ENCODE data around the gene EGFR. TPM values are rescaled to one million over a fixed set of nuclear protein-coding genes. Genes with fewer than 3 reads are reported as not detected.

Gene EGFR
- total RNA-seq, 1 experiment from 2014 or later: 50.0 TPM

- Histone ChIP-seq H3K4me1 (ENCODE audit: insufficient read depth, low read length) (no peaks in the 10 kb centered on the region), H3K9me2 (replicated peaks; ENCODE audit: low read length) (no peaks in the 10 kb centered on the region), H3K9me3 (ENCODE audit: low read length) (no peaks in the 10 kb centered on the region), H3F3A (ENCODE audit: low read length, unreplicated experiment) (no peaks in the 10 kb centered on the region), H3K4me3 (ENCODE audit: low read length) (no peak overlapping the region), H2AFZ (ENCODE audit: low read length) (no peak overlapping the region), H3K9ac (ENCODE audit: low read length) (no peak overlapping the region), H3K36me3 (ENCODE audit: low read depth, low read length) (peaks cover 8% of the 10 kb centered on the region; the same call in 1 of the 2 replicates), H4K20me1 (ENCODE audit: low read length) (0 out of 2 replicates have a peak, but pooled peaks cover 4% of the 10 kb centered on the region), H3K4me2 (ENCODE audit: low read length) (no peak overlapping the region), H3K79me2 (ENCODE audit: low read length) (peaks cover 99% of the 10 kb centered on the region), H3K27ac (ENCODE audit: low read length) (no peak overlapping the region), H3K27me3 (ENCODE audit: low read length) (no peaks in the 10 kb centered on the region)
- DNase-seq (no peak), ATAC-seq (no peak)
- TF ChIP-seq EZH2 (IDR thresholded peaks at IDR 0.05; ENCODE audit: low read length, unreplicated experiment) (no peak), CTCF (conservative IDR thresholded peaks at IDR 0.05; ENCODE audit: low read depth, low read length) (no peak), EZH2phosphoT487 (IDR thresholded peaks at IDR 0.05; ENCODE audit: borderline replicate concordance, low read length) (no peak)
- no TSS peak for BruUV-seq (replicated peaks)
- CTCF ChIA-PET: no interaction called here
- intact Hi-C loops (cut with micrococcal nuclease): no loop called here
- POLR2A ChIA-PET (ENCODE audit: unreplicated experiment): no interaction called here
Observed at GRCh38 chr7:55097100-55097499, 78.3 kb downstream of the EGFR start.

- H3K79me2 ChIP-seq (ENCODE audit: low read length): peaks cover 97% of the 10 kb centered on the region
- H3K27ac ChIP-seq (ENCODE audit: low read length): no peak overlapping the region
- no peak for ATAC-seq
- DNase-seq: no peak
- ChIA-PET POLR2A (ENCODE audit: unreplicated experiment) (no interaction called here), CTCF (no interaction called here)
- intact Hi-C loops (cut with micrococcal nuclease): no loop called here
- H3K4me3 ChIP-seq (ENCODE audit: low read length): no peak overlapping the region
- H3K4me1 ChIP-seq (ENCODE audit: insufficient read depth, low read length): no peaks in the 10 kb centered on the region
- H3F3A ChIP-seq (ENCODE audit: low read length, unreplicated experiment): no peaks in the 10 kb centered on the region
- TF ChIP-seq CTCF (conservative IDR thresholded peaks at IDR 0.05; ENCODE audit: low read depth, low read length): no peak
- no peak for TF ChIP-seq EZH2phosphoT487 (IDR thresholded peaks at IDR 0.05; ENCODE audit: borderline replicate concordance, low read length)
- TF ChIP-seq EZH2 (IDR thresholded peaks at IDR 0.05; ENCODE audit: low read length, unreplicated experiment): no peak
- H3K27me3 ChIP-seq (ENCODE audit: low read length): no peaks in the 10 kb centered on the region
- H3K36me3 ChIP-seq (ENCODE audit: low read depth, low read length): peaks cover 9% of the 10 kb centered on the region; the same call in 1 of the 2 replicates
- H3K4me2 ChIP-seq (ENCODE audit: low read length): no peak overlapping the region
- no peak overlapping the region for H3K9ac ChIP-seq (ENCODE audit: low read length)
- no peaks in the 10 kb centered on the region for H3K9me2 ChIP-seq (replicated peaks; ENCODE audit: low read length)
- no TSS peak for BruUV-seq (replicated peaks)
- no peak overlapping the region for H2AFZ ChIP-seq (ENCODE audit: low read length)
- no peaks in the 10 kb centered on the region for H3K9me3 ChIP-seq (ENCODE audit: low read length)
- 0 out of 2 replicates have a peak, but pooled peaks cover 4% of the 10 kb centered on the region for H4K20me1 ChIP-seq (ENCODE audit: low read length)
Observed at GRCh38 chr7:55099066-55099820, 80.4 kb downstream of the EGFR start.
